GM19395 (cell line): ENCODE data around the gene GPR21.

Source experiments
- ATAC-seq: cut with Tn5 transposase; IDR thresholded peaks from one replicate; pipeline ENCODE4 v1.9.1; 2021; ENCODE audit warnings: mild to moderate bottlenecking, moderate library complexity; ENCODE audit not compliant: unreplicated experiment

GPR21 gene, protein sequence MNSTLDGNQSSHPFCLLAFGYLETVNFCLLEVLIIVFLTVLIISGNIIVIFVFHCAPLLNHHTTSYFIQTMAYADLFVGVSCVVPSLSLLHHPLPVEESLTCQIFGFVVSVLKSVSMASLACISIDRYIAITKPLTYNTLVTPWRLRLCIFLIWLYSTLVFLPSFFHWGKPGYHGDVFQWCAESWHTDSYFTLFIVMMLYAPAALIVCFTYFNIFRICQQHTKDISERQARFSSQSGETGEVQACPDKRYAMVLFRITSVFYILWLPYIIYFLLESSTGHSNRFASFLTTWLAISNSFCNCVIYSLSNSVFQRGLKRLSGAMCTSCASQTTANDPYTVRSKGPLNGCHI

DNA sequence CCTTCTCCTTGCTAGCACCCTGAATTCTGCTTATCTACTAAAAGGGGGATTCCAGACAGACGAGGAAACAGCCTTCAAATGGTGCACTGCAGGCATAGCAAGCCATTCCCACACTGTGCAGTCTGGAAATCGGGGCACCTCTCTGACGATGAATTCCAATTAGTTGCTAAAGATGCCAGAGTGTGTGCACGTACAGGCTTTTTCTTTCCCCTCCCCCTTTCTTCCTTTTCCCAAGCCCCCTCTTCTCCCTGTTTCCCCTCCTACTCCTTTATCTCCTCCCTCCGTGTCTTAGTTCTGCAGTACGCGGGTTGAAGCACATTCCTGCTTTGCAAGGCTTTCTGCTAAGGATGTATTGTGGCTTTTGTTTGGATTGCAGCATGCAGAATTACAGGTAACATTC lies at the start of gene GPR21:
Gene GPR21 (plus strand): TSS at position 316 of the 400 bp plus-strand sequence. CDS start 900 bp downstream, outside the sequence.
- ATAC-seq = no peak

DNA sequence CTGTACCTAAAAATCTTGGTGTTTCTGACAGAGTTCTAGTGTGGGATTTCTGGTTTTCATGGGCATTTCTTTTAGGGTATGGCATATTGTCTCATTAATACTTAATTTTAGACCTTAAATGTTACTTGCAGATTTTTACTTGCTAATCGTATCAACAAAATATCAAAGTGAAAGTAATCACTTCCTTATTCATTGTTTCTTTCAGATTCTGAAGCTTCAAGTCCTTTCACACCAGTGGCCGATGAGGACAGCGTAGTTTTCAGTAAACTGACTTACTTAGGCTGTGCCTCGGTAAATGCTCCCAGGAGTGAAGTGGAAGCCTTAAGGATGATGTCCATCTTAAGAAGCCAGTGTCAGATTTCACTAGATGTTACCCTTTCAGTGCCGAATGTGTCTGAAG lies 47.5 kb upstream of the GPR21 start:
- ATAC-seq = no peak

GRCh38 chr9:122988141-122988540 lies 45.3 kb upstream of the GPR21 start:
- ATAC-seq = no peak

DNA sequence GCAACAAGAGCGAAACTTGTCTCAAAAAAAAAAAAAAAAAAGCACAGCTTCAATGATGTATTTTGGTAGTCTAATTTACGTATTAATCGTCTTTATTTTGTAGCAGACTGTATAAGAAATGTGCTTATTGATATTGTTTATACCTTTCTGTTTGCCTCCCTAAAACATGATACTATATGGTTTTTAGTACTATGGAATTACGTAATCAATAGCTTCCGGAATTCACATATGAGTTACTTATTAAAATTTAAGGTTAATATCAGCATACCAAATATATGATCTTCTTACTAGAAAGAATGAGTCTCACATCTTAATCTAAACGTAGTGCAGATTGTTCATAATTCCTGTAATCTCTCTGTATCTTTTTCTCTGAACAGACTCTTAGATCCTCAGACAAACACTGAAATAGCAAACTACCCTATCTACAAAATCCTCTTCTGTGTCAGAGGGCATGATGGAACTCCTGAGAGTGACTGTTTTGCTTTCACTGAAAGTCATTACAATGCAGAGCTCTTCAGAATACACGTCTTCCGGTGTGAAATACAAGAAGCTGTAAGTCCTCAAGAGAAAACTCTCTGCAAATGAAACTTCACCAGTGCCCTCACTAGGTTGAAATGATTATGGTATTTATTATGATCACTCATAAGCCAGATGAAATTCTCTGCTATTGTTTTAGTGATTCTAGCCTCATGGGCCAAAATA lies 44.4 kb upstream of the GPR21 start:
- ATAC-seq = peak; percentile 84

DNA sequence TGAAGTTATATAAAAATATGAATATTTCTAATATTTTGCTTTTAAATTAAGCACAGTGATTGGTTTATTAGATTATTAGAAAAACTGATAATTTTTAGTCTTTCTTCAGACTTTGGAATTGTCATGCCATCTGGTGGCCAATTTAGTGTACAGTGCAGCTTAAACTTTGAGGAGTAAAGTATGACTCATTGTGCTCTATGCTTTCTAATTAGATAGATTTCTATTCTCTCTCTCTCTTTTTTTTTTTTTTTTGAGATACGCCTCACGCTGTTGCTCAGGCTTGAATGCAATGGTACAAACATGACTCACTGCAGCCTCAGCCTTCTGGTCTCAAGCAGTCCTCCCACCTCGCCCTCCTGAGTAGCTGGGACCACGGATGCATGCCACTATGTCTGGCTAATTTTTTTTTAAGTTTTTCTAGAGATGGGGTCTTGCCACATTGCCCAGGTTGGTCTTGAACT lies 42.1 kb upstream of the GPR21 start:
- no peak for ATAC-seq

GRCh38 chr9:122996586-122996985 lies 36.9 kb upstream of the GPR21 start:
- ATAC-seq = no peak

DNA sequence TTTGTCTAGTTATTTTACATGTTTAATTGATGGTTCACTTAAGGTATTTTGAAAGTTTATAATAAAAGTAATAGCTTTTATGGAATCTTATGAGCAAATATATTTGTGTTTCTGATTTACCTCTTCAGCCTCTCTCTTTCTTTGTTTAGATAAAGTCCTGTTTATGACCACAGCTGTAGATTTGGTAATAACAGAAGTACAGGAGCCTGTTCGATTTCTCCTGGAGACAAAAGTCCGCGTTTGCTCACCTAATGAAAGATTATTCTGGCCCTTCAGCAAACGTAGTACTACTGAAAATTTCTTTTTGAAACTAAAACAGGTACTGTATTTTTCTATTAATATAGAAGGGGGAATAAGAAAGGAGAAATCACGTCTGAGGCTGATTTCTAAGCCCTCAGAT lies 35.0 kb upstream of the GPR21 start:
- ATAC-seq = no peak

- no peak for ATAC-seq
These were observed 32.9 kb upstream of the GPR21 start for GRCh38 chr9:123000371-123001068.

- ATAC-seq = no peak
These were observed 30.7 kb upstream of the GPR21 start for GRCh38 chr9:123002754-123003153.

DNA sequence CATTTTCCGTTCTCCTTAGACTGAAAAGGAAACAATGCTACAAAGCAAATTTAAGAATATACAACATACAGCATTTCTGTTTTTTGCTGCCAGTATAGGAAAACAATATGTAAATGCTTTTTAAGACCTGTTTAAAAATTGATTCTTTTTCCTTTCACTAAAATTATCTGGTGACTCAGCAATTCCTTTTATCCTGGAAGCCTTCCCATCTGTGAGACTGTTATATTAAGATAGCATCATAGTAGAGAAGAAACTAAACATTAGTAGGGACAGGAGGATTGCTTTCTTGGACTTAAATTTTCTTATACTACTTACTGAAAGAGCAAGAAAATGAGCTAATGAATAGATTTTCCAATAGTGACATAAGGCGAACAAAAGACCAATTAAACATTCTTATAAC lies 30.0 kb upstream of the GPR21 start:
- ATAC-seq = no peak

- no peak for ATAC-seq
These were observed 27.5 kb upstream of the GPR21 start for GRCh38 chr9:123005964-123006363.

- ATAC-seq = no peak
These were observed 26.2 kb upstream of the GPR21 start for GRCh38 chr9:123007269-123007668.

- no peak for ATAC-seq
These were observed 24.6 kb upstream of the GPR21 start for GRCh38 chr9:123008909-123009308.

DNA sequence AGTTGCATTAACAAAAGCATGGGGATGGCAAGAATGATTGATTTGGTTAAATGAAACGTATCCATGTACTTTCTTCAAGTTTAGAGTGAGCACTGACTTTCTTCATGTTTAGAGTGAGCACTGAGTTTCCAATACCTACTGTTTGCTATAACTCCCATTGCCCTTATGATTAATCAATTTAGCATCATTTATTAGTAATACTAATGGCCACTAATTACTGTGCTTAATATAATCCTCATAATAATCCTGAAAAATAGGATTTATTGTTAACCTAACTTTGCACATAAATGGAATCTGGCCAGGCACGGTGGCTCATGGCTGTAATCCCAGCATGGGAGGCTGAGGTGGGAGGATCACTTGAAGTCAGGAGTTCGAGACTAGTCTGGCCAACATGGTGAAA lies 22.1 kb upstream of the GPR21 start:
- no peak for ATAC-seq

DNA sequence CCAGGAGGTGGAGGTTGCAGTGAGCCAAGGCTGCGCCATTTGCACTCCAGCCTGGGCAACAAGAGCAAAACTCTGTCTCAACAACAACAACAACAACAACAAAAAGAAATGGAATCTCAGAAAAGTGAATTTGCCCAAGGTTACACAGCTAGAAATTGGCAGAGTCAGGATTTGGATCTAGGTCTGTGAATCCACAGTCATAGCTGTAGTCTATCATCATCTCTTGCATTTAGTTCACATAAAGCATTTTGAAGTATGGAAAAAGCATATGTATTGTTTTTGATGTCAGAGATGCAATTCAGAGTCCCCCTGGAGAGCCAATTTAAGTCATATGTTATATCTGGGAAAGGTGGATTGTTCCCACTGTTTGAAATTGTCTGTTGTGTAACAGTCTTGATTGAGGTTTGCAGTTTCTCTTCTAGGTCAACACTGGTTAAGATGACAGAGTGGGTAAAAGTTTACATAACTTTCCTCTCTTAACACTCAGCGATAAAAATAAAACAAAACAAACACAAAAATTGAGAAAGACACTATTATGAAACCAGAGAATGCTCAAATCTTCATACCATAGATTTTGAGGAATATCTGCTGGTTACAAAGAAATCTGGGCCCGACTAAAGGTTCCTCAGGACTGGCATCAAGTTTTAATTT lies 21.5 kb upstream of the GPR21 start:
- ATAC-seq = no peak

GRCh38 chr9:123016631-123017030 lies 16.8 kb upstream of the GPR21 start:
- ATAC-seq = no peak

DNA sequence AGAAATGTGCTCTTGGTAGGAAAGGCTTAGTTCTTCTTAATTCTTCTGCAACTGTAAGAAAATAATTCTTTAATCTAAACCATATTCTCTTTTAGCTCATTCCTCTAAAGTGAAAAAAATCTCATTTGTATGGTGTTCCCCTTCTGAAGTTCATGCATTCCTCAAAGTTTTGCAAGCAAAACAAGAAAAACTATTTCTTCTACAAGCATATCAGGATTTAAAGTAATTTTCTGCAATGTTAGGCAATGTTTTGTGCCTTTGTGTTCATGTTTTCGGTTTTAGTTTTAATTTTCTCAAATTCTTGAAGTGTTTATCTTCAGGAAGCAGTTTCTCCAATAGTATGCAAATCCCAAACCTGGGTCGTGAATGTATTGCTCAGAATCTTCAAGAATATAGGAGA lies 12.7 kb upstream of the GPR21 start:
- ATAC-seq = no peak

GRCh38 chr9:123026425-123026824 lies 7.0 kb upstream of the GPR21 start:
- no peak for ATAC-seq

DNA sequence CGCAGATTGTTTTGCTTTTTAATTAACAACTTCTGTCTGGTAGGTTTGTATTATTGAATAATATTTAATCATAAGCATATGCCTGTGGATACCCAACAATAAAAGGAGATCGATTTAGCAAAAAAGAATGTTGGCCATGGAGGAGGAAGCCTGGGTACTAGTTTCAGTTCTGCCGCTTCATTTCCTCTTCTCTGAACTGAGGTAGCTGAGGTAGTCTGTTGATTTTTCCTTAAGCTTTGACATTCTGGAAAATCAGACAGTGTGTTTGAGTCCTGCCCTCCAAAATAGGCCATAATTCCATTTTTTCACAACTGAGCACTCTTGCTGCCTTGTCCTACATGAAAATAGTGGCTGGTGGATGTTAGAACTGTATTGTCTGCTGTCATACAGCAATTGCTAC lies 6.0 kb upstream of the GPR21 start:
- no peak for ATAC-seq

GRCh38 chr9:123028136-123028535 lies 5.3 kb upstream of the GPR21 start:
- no peak for ATAC-seq

DNA sequence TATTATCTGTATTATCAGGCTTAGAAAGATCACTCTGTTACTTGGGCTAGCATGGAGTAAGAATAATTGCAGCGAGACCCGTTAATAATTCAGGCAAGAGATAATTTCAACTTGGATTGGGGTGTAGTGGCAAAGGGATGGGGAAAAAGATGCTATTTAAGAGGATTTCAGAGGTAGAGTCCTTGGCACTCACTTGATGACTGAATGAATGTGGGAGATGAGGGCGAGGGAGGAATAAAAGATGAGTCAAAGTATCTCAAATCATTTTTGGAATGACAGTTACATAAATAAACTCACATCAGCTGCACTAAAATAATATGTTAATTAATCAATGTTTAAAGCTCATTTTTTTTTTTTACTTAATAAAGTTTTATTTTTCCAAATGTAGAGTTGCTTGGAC lies 4.5 kb upstream of the GPR21 start:
- no peak for ATAC-seq
